ENCODE measurements around the gene LDHAL6B.

The LDHAL6B gene

DNA sequence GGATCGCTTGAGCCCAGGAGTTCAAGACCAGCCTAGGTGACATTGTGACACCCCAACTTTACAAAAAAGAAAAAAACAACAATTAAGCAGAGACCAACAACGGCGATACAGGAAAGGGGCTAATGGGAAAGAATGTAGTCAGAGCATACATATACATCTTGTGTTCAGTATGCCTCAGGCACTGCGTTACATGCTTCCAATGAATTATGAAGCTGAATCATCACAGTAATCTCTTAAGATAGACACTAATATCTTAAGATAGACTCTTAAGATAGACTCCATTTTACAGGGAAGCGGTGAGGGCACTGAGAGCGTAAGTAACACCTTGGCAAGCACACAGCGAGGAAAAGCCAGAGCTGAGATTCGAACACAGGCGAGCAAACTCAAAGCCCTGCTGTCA lies 6.1 kb upstream of the LDHAL6B start:
- no peak for FAIRE-seq
- no peak for DNase-seq (ENCODE audit: insufficient read length)
- TF ChIP-seq POLR2A (IDR thresholded peaks at IDR 0.05; ENCODE audit: low read depth, low read length) (no peak), POLR2AphosphoS5 (IDR thresholded peaks at IDR 0.05; ENCODE audit: low read depth, low read length) (no peak), TAF1 (IDR thresholded peaks at IDR 0.05; ENCODE audit: borderline replicate concordance, low read depth, low read length) (no peak)

DNA sequence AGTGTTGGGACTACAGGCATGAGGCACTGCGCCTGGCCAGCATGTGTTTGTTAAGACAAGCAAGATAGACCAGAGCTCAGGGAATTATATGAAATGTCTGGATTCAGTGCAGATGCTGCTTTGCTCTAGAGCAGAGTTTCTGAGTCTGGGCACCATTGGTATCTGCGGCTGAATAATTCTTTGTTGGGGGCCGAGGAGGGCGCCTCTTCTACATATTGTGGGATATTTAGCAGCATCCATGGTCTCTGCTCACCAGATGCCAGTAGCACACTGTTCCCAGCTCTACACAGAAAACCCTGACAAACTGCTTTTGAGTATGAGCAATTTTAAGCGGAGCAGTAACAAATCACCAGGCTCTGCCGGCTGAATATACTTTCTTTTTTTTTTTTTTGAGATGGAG lies 3.6 kb upstream of the LDHAL6B start:
- TF ChIP-seq POLR2AphosphoS5 (IDR thresholded peaks at IDR 0.05; ENCODE audit: low read depth, low read length) (no peak), TAF1 (IDR thresholded peaks at IDR 0.05; ENCODE audit: borderline replicate concordance, low read depth, low read length) (no peak), POLR2A (IDR thresholded peaks at IDR 0.05; ENCODE audit: low read depth, low read length) (no peak)
- no peak for DNase-seq (ENCODE audit: insufficient read length)
- no peak for FAIRE-seq

DNA sequence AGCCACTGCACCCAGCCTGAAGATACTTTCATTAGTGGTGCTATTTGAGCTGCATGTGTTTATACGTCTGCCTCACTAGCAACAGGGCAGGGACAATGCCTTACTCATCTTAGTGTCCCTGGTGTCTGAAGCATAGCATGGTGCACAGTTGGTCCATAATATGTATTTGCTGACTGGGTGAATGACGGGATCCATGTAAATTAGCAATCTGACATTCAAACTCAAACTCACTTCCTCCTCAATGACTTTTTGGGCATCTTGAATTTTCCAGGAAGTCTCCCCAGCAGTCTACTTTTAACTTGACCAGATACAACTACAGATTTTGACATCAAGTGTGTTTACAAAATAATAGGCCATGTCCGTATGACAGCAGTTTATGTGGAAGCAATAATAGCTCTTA lies 3.0 kb upstream of the LDHAL6B start:
- no peak for DNase-seq (ENCODE audit: insufficient read length)
- no peak for TF ChIP-seq TAF1 (IDR thresholded peaks at IDR 0.05; ENCODE audit: borderline replicate concordance, low read depth, low read length)
- TF ChIP-seq POLR2AphosphoS5 (IDR thresholded peaks at IDR 0.05; ENCODE audit: low read depth, low read length), result no peak
- TF ChIP-seq POLR2A (IDR thresholded peaks at IDR 0.05; ENCODE audit: low read depth, low read length), result no peak
- no peak for FAIRE-seq

GRCh38 chr15:59205839-59206622 lies 612 bp upstream of the LDHAL6B start:
- FAIRE-seq (no peak), DNase-seq (ENCODE audit: insufficient read length) (no peak)
- TF ChIP-seq TAF1 (IDR thresholded peaks at IDR 0.05; ENCODE audit: borderline replicate concordance, low read depth, low read length) (no peak), POLR2AphosphoS5 (IDR thresholded peaks at IDR 0.05; ENCODE audit: low read depth, low read length) (no peak), POLR2A (IDR thresholded peaks at IDR 0.05; ENCODE audit: low read depth, low read length) (no peak)

GRCh38 chr15:59208613-59209249 lies 2.1 kb downstream of the LDHAL6B start:
- DNase-seq (ENCODE audit: insufficient read length) (no peak), FAIRE-seq (no peak)
- no peak for TF ChIP-seq POLR2AphosphoS5 (IDR thresholded peaks at IDR 0.05; ENCODE audit: low read depth, low read length)
- no peak for TF ChIP-seq POLR2A (IDR thresholded peaks at IDR 0.05; ENCODE audit: low read depth, low read length)
- no peak for TF ChIP-seq TAF1 (IDR thresholded peaks at IDR 0.05; ENCODE audit: borderline replicate concordance, low read depth, low read length)

GRCh38 chr15:59210186-59210585 lies 3.5 kb downstream of the LDHAL6B start:
- TF ChIP-seq POLR2AphosphoS5 (IDR thresholded peaks at IDR 0.05; ENCODE audit: low read depth, low read length) (no peak), TAF1 (IDR thresholded peaks at IDR 0.05; ENCODE audit: borderline replicate concordance, low read depth, low read length) (no peak), POLR2A (IDR thresholded peaks at IDR 0.05; ENCODE audit: low read depth, low read length) (no peak)
- DNase-seq (ENCODE audit: insufficient read length) (no peak), FAIRE-seq (no peak)

DNA sequence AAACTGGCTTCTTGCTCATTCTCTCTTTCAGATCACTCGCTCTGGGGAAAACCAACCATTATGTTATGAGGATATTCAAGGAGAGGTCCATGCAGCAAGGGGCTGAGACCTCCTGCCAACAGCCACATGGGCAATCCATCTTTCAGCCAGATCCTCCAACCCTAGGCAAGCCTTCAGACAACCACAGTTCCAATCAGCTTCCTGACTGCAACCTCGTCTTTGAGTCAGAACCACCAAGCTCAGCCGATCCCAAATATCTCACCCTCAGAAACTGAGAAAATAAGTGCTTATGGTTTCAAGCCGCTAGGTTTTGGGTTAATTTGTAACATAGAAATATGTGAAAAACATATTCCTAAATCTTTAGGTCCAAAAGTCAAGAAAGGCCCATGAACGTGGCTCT lies 10.3 kb downstream of the LDHAL6B start:
- TF ChIP-seq POLR2AphosphoS5 (IDR thresholded peaks at IDR 0.05; ENCODE audit: low read depth, low read length), result no peak
- TF ChIP-seq POLR2A (IDR thresholded peaks at IDR 0.05; ENCODE audit: low read depth, low read length), result no peak
- TF ChIP-seq TAF1 (IDR thresholded peaks at IDR 0.05; ENCODE audit: borderline replicate concordance, low read depth, low read length), result no peak
- DNase-seq (ENCODE audit: insufficient read length), result no peak
- FAIRE-seq, result no peak

DNA sequence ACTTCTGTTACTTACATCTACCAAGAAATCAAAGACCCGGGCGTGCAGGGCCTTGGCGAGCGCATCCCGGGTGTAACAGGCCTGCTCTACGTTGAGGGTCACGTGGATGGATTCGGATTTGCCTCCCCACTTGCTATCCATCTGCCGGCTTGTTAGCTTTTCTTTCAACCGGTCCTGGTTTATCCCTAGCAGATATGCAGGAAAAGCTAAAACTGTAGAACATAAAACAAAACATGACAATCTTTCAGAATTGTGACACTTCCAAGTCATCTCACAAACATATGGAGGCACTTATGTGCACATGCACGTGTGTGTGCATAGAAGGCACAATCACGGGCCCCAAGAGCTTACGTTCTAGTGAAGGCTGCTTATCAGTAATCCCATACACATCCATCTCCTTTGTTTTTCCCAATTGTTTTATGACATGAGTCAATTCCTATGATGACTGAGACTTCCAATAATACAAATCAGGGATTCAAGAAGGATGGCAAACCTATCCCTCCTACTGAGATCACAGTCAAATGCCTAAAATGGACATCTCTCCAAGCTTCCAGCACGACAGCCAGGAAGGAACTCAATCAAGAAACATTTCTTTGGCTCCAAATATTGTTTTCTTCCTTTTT lies 11.3 kb downstream of the LDHAL6B start:
- DNase-seq (ENCODE audit: insufficient read length) (no peak), FAIRE-seq (peak; percentile 46)
- no peak for TF ChIP-seq POLR2A (IDR thresholded peaks at IDR 0.05; ENCODE audit: low read depth, low read length)
- TF ChIP-seq TAF1 (IDR thresholded peaks at IDR 0.05; ENCODE audit: borderline replicate concordance, low read depth, low read length), result no peak
- TF ChIP-seq POLR2AphosphoS5 (IDR thresholded peaks at IDR 0.05; ENCODE audit: low read depth, low read length), result no peak

GRCh38 chr15:59218710-59219109 lies 12.1 kb downstream of the LDHAL6B start:
- DNase-seq (ENCODE audit: insufficient read length) (no peak), FAIRE-seq (peak; percentile 61)
- TF ChIP-seq TAF1 (IDR thresholded peaks at IDR 0.05; ENCODE audit: borderline replicate concordance, low read depth, low read length) (no peak), POLR2AphosphoS5 (IDR thresholded peaks at IDR 0.05; ENCODE audit: low read depth, low read length) (peak; percentile 61; the same call in 1 of the 2 replicates), POLR2A (IDR thresholded peaks at IDR 0.05; ENCODE audit: low read depth, low read length) (peak; percentile 39; the same call in 1 of the 2 replicates)

DNA sequence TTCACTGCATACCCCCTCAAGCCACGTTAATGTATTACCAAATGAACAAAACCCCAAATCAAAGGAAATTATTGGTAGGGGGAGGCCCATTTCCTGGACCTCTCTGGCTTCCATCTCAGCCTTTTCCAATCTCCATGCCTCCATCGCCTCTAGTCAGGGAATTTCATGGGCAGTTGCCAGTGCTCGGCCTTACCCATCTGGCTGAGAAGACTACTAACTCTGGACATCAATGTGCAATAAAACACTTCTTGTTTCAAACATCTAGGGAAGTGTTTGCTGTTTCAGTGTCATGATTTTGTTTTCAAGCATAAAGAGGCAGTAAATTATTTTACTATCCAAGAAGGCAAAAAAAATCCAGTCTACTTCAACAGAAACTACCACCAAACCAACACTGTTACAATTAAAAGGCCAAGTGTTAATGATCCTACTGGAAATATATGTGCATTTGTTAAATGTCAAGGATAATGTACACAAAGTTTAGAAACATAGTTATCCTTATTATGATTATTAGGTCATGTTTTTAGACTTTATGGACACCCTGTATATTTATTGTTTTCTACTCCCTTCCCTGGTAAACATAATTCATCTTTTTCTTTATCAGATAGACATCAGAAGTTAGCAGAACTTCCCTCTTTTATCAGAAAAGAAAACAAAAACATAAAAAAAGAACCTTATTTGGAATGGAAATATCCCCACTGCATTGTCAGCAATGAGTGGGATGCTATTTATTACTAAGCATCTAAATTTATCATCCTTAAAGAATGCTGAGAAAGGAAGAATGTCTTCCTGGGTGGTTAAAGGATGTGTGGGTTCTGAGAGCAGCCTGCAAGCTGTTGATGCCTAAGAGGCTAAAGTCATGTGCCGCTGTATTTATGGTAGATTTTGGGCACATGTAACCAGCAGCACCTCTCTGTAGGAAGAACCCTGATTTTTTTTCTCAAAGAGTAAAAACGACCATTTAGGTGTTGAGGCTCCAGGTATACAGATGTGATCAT lies 15.2 kb downstream of the LDHAL6B start:
- FAIRE-seq, result no peak
- TF ChIP-seq POLR2A (IDR thresholded peaks at IDR 0.05; ENCODE audit: low read depth, low read length), result 0 out of 2 replicates have a peak, but pooled peaks have one; percentile 15
- no peak for TF ChIP-seq TAF1 (IDR thresholded peaks at IDR 0.05; ENCODE audit: borderline replicate concordance, low read depth, low read length)
- TF ChIP-seq POLR2AphosphoS5 (IDR thresholded peaks at IDR 0.05; ENCODE audit: low read depth, low read length), result 0 out of 2 replicates have a peak, but pooled peaks have one; percentile 30
- no peak for DNase-seq (ENCODE audit: insufficient read length)
